Neutrophil (primary cell): ENCODE measurements around the gene KCTD1.

Source experiments
- H3K27ac ChIP-seq: fragments of 200-600 bp; sonication (generic); 2 replicates; pipeline ENCODE4 v1.5.1; 2016; ENCODE audit warnings: mild to moderate bottlenecking, moderate library complexity
- H3K27me3 ChIP-seq: fragments of 200-600 bp; sonication (generic); 2 replicates; pipeline ENCODE4 v1.6.0; 2016; ENCODE audit warnings: mild to moderate bottlenecking
- H3K36me3 ChIP-seq: fragments of 200-600 bp; sonication (generic); 2 replicates; pipeline ENCODE4 v1.5.1; 2017
- H3K4me1 ChIP-seq, 2 experiments: fragments of 200-600 bp in 1 of 2; sonication (generic) in 1 of 2; 1 replicate in 1 of 2; 2 replicates in 1 of 2; pipeline versions ENCODE4 v1.5.1 to v1.6.1; 2013 to 2016; ENCODE audit warnings: low read depth in 1 of 2, low read length in 1 of 2, mild to moderate bottlenecking in 1 of 2, moderate library complexity in 1 of 2; ENCODE audit not compliant: control insufficient read depth in 1 of 2, insufficient read depth in 1 of 2
- H3K4me3 ChIP-seq, 2 experiments: fragments of 200-600 bp in 1 of 2; sonication (generic) in 1 of 2; 1 replicate in 1 of 2; 2 replicates in 1 of 2; pipeline ENCODE4 v1.5.1; 2013 to 2016; ENCODE audit warnings: low read depth in 1 of 2, low read length in 1 of 2, mild to moderate bottlenecking in 1 of 2, moderate library complexity in 1 of 2
- H3K9me3 ChIP-seq: fragments of 200-600 bp; sonication (generic); 2 replicates; pipeline ENCODE4 v1.5.1; 2016
- TF ChIP-seq, protein P1 (sequence below): fragments of 200-600 bp; sonication (generic); IDR thresholded peaks from 2 replicates; pipeline ENCODE4 v1.5.1; 2016; ENCODE audit warnings: antibody characterized with exemption

KCTD1 gene

DNA sequence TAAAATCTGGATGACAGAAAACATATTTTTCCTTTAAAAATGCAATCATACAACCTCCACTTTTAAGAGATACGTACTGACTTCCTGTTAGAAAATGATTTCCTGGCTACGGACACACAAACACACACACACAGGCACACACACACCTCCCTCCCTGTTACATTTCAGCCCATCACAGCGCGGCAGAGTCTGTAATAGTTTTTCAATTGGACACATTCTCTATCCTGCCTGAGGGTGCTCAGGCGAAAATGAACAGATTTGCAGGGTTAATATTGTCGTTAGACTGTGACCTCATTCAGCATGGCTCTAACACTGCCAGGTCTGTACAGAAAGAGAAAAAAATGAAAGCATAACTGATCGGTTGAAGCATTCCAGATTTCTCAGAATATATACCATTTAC, 45.0 kb downstream of the KCTD1 start:
- H3K4me3 ChIP-seq, result no peak overlapping the region
- H3K27ac ChIP-seq, result no peak overlapping the region

DNA sequence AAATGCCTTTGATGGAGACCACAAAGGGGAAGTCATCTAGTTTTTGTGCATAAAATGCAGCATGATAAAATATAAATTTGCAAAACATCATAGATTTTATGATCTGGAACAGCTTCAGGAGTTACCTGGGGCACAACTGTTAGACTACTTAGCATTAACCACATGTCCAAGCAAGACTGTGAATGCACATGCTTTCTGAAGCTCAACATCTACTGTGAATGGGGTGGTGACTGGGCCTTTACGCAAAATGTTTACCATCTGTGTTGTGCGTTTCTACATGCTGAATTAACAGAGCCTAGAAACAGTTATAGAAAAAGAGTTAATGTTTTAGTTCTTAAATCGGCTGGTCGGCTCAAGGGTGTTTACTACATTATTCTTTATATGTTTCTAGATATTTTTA, 45.5 kb downstream of the KCTD1 start:
- TF ChIP-seq, protein P1, sequence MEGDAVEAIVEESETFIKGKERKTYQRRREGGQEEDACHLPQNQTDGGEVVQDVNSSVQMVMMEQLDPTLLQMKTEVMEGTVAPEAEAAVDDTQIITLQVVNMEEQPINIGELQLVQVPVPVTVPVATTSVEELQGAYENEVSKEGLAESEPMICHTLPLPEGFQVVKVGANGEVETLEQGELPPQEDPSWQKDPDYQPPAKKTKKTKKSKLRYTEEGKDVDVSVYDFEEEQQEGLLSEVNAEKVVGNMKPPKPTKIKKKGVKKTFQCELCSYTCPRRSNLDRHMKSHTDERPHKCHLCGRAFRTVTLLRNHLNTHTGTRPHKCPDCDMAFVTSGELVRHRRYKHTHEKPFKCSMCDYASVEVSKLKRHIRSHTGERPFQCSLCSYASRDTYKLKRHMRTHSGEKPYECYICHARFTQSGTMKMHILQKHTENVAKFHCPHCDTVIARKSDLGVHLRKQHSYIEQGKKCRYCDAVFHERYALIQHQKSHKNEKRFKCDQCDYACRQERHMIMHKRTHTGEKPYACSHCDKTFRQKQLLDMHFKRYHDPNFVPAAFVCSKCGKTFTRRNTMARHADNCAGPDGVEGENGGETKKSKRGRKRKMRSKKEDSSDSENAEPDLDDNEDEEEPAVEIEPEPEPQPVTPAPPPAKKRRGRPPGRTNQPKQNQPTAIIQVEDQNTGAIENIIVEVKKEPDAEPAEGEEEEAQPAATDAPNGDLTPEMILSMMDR, result no peak
- Histone ChIP-seq H3K27ac (no peak overlapping the region), H3K27me3 (no peaks in the 10 kb centered on the region), H3K4me3 (no peak overlapping the region), H3K4me1 (no peaks in the 10 kb centered on the region), H3K36me3 (no peaks in the 10 kb centered on the region), H3K9me3 (no peaks in the 10 kb centered on the region)

More for the DNA sequence above, 45.0 kb downstream of the KCTD1 start:
- H3K4me1 ChIP-seq, result no peaks in the 10 kb centered on the region
- no peaks in the 10 kb centered on the region for H3K27me3 ChIP-seq
- H3K9me3 ChIP-seq, result no peaks in the 10 kb centered on the region
- TF ChIP-seq, protein P1, result no peak
- no peaks in the 10 kb centered on the region for H3K36me3 ChIP-seq

DNA sequence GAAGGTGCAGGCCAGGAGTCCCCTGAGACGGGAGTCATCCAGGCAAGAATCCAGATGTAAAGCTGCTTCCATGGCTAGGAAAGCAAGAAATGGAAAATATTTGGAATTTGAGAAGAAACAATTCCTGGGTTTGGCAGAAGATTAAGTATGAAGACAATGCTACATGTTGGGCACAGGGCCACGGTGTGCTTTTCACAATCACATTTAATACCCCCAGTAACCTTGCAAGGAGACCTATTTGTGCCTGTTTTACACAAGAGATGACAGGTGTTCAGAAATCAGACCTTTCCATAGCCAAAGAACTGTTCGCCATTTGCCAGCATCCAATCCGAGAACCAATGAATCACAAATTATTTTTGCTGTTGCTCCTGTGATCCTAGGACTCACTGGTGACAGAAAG, 50.5 kb downstream of the KCTD1 start:
- Histone ChIP-seq H3K4me3 (no peak overlapping the region), H3K27me3 (no peaks in the 10 kb centered on the region), H3K4me1 (no peaks in the 10 kb centered on the region), H3K9me3 (no peaks in the 10 kb centered on the region), H3K27ac (no peak overlapping the region), H3K36me3 (no peaks in the 10 kb centered on the region)
- TF ChIP-seq, protein P1, result no peak

DNA sequence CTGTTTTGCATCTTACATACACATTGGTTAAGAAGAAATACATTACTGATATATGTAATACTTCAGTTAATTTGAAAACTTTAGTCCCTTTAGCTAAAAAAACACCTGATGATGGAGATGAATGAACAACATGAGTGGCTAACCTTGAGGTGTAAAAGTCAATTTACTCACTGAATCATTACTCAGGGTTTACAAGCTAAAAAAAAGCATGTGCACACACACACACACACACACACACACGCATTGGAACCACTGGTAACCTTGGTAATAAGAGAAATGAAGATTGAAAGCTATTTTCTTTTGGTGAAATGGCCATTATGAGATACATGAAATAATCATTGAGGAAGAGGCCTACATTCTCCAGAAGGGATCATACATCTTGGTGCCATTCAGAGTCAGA, 51.8 kb downstream of the KCTD1 start:
- no peak overlapping the region for H3K4me3 ChIP-seq
- TF ChIP-seq, protein P1, result no peak
- no peaks in the 10 kb centered on the region for H3K36me3 ChIP-seq
- H3K9me3 ChIP-seq, result no peaks in the 10 kb centered on the region
- no peaks in the 10 kb centered on the region for H3K27me3 ChIP-seq
- no peaks in the 10 kb centered on the region for H3K4me1 ChIP-seq
- no peak overlapping the region for H3K27ac ChIP-seq

DNA sequence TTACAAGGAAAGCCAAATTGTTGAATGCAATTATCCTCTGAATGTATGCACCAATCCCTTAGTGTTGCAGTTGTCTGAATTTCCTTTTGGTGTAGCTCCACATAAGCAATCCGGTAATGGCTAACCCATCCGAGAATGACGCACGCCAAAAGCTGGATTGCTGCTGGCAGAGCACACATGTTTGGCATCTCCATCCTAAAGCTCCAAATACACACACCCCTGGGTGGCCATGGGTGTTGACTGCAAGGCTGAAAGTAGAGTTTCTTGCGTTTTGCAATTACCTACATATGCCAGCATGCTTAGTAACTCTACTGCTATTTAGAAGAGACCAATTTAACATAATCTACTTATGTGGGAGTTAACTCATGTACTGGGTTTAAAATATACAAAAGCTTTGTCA, 53.1 kb downstream of the KCTD1 start:
- no peak overlapping the region for H3K4me3 ChIP-seq
- TF ChIP-seq, protein P1, result no peak
- no peaks in the 10 kb centered on the region for H3K27me3 ChIP-seq
- no peak overlapping the region for H3K27ac ChIP-seq
- no peaks in the 10 kb centered on the region for H3K36me3 ChIP-seq
- no peaks in the 10 kb centered on the region for H3K9me3 ChIP-seq
- no peaks in the 10 kb centered on the region for H3K4me1 ChIP-seq

DNA sequence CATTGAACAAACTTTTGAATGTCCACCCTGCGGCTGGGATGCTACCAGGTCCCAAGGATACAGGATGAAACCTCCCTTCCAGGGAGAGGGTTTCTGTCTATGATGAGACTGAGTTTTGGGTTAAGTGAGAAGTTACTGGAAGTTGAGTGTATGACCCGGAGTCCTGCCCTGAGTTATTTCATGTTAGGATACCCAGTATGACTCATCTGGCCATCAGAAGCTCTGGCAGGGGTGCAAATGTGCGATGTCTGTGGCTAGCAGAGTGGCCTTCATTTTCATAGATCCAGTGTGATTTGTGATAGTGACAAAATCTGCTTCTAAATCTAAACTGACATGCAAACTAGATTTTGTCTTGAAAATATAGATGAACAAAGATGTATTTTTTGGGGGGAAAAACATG, 55.3 kb downstream of the KCTD1 start:
- Histone ChIP-seq H3K4me1 (no peaks in the 10 kb centered on the region), H3K27ac (no peak overlapping the region), H3K4me3 (no peak overlapping the region), H3K27me3 (no peaks in the 10 kb centered on the region), H3K9me3 (no peaks in the 10 kb centered on the region), H3K36me3 (no peaks in the 10 kb centered on the region)
- TF ChIP-seq, protein P1, result no peak
